ENCODE data around the gene GALNT12.

Gene GALNT12

DNA sequence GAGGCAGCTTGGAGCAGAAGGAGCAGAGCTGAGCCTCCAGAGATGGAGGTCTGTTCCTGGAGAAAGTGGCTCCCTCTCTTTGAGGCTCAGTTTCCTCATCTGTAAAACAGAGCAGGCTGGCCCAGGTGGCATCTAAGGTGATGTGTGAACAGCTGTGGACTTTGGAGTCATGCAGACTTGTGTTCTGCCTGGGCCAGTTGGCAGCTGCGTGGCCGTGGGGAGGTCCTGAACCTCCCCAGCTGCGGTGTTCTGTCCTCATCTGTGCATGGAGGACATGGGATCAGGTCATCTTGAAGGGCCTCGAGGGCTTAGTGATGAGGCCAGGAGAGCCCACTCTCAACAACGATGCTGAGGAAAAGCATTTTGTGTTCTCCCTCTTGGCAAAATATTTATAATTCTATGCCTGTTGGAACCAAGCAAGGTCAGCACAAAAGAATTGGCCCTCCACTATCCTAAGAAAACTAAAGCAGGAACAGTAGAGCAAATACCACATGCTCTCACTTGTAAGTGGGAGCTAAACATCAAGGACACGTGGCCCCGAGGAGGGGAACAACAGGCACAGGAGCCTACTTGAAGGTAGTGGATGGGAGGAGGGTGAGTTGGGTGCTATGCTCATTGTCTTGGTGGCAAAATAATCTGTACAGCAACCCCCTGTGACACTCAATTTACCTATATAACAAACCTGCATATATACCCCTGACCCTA, 73.0 kb downstream of the GALNT12 start:
- H3K4me3 ChIP-seq (ENCODE audit: low read depth, low read length) = no peak overlapping the region
- no peak for DNase-seq (ENCODE audit: low read depth)
- in situ Hi-C loops (cut with HindIII; ENCODE audit: low sequenced_read_pairs) = no loop called here
- TF ChIP-seq, protein P1, sequence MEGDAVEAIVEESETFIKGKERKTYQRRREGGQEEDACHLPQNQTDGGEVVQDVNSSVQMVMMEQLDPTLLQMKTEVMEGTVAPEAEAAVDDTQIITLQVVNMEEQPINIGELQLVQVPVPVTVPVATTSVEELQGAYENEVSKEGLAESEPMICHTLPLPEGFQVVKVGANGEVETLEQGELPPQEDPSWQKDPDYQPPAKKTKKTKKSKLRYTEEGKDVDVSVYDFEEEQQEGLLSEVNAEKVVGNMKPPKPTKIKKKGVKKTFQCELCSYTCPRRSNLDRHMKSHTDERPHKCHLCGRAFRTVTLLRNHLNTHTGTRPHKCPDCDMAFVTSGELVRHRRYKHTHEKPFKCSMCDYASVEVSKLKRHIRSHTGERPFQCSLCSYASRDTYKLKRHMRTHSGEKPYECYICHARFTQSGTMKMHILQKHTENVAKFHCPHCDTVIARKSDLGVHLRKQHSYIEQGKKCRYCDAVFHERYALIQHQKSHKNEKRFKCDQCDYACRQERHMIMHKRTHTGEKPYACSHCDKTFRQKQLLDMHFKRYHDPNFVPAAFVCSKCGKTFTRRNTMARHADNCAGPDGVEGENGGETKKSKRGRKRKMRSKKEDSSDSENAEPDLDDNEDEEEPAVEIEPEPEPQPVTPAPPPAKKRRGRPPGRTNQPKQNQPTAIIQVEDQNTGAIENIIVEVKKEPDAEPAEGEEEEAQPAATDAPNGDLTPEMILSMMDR (IDR thresholded peaks at IDR 0.05; ENCODE audit: low read depth, low read length, missing control alignments) = no peak

DNA sequence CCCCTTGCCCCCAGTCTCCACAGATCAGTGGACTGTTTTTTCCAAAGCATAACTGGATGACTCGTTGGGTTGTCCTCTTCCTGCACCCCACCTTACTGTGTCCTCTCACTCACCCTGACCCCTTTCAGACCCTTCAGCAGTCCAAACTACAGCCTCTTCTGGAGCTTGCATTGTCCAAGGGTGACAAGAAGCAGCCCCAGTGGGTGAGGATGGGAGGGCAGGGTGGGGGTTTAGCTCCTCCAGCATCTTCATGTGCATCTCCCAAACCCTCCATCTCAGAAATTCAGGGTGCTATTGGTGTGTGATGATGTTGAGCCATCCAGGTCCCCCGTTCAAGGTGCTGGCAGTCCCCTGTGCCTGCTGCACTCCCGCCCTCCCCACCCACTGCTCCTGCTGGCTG, 73.9 kb downstream of the GALNT12 start:
- TF ChIP-seq, protein P1 (IDR thresholded peaks at IDR 0.05; ENCODE audit: low read depth, low read length, missing control alignments) = no peak
- in situ Hi-C loops (cut with HindIII; ENCODE audit: low sequenced_read_pairs) = no loop called here
- no peak overlapping the region for H3K4me3 ChIP-seq (ENCODE audit: low read depth, low read length)
- DNase-seq (ENCODE audit: low read depth) = no peak

DNA sequence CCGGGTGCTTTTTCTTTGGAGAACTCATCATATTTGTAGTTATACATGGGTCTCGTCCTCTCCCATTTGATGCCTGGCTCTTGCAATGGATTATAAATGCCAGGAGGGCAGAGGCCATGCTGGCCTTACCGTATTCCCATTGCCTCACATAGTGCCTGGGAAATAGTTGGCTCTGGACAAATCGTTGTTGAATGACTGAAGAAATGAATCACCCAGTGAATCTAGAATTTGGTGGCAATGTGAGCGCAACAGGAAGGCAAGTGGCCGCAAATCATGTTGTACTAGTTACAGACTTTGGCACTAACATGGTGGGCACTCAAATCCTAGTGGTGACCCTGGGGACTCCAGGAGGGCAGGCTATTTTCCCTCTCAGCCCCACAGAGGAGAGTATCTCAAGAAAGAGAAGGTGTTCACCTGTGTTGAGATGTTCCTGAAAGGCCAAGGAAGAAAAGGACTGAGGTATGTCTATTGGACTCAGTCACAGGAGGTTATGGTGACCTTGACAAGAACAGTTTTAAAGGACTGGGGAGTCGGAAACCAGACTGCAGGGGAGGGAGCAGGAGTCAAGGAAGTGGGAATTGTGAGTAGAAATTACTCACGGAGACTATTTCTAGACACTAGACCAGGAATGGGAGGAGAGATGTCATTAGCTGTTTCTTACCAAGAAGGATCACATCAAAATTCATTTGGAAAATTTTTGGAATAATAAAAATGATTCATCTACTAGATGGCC, 74.5 kb downstream of the GALNT12 start:
- in situ Hi-C loops (cut with HindIII; ENCODE audit: low sequenced_read_pairs) = no loop called here
- H3K4me3 ChIP-seq (ENCODE audit: low read depth, low read length) = no peak overlapping the region
- no peak for DNase-seq (ENCODE audit: low read depth)
- TF ChIP-seq, protein P1 (IDR thresholded peaks at IDR 0.05; ENCODE audit: low read depth, low read length, missing control alignments) = no peak

DNA sequence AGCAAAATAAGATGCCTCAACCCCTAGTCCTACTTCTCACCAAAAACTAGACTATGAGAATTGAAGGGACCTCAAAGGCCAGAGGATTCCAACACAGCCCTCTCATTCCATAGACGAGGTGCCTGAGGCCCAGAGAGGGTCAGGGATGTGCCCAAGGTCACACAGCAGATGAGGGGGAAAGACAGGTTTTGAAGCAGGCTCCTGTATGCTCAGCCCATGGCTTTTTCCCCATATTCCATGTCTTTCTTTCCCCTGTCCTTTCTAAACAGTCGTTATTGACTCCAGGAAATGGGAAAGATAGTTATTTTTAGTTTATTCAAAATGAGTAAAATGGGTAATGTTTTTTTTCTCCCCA, 75.1 kb downstream of the GALNT12 start:
- in situ Hi-C loops (cut with HindIII; ENCODE audit: low sequenced_read_pairs) = no loop called here
- no peak overlapping the region for H3K4me3 ChIP-seq (ENCODE audit: low read depth, low read length)
- TF ChIP-seq, protein P1 (IDR thresholded peaks at IDR 0.05; ENCODE audit: low read depth, low read length, missing control alignments) = no peak
- DNase-seq (ENCODE audit: low read depth) = no peak

DNA sequence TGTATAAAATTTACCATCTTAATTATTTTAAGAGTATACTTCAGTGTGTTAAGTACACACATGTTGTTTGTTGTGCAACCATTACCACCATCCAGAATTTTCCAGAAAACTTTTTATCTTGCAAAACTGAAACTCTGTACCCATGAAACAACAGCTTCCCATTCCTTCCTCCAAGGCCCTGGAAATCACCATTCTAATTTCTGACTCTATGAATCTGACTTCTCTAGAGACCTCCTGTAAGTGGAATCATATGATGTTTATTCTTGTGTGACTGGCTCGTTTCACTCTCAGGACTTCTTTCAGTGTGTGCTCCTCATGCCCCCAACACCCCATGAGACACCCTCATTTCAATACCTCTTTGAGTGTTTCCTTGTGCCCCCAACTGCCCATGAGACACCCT, 75.8 kb downstream of the GALNT12 start:
- no peak for DNase-seq (ENCODE audit: low read depth)
- TF ChIP-seq, protein P1 (IDR thresholded peaks at IDR 0.05; ENCODE audit: low read depth, low read length, missing control alignments) = no peak
- in situ Hi-C loops (cut with HindIII; ENCODE audit: low sequenced_read_pairs) = no loop called here
- H3K4me3 ChIP-seq (ENCODE audit: low read depth, low read length) = no peak overlapping the region

DNA sequence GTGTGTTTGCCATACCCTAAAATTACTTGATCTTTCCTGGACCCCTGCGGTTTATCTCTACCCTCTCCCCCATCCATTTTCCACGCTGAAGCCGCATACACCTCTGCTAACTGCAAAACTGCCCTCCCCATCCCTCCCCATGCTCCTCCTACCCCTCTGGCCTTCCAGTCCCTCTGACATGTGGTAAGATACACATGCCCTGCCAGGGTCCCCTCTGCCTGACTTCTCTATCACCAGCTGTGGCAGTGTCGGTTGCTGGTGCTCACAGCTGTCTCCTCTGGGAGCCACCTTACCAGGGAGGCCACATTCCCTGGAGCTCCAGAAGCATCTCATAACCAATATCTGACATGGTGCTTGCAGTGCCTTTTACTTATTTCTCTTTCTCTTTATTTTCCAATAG, 77.4 kb downstream of the GALNT12 start:
- no peak for DNase-seq (ENCODE audit: low read depth)
- in situ Hi-C loops (cut with HindIII; ENCODE audit: low sequenced_read_pairs) = loop anchor here (5.0 kb wide), 1 partner anchor 37 kb away; no protein-coding TSS in a partner anchor
- TF ChIP-seq, protein P1 (IDR thresholded peaks at IDR 0.05; ENCODE audit: low read depth, low read length, missing control alignments) = no peak
- H3K4me3 ChIP-seq (ENCODE audit: low read depth, low read length) = no peak overlapping the region
